ENCODE measurements around the gene DLGAP1.
A peak's percentile ranks its signal among the peaks of the same experiment; 100 is the strongest.
"Not testable (repeated sequence)": the region's sequence is repeated elsewhere in the genome, so short reads cannot be mapped to it uniquely, and the experiment has no call there.

Gene DLGAP1

GRCh38 chr18:3703732-3704176 is 751.4 kb downstream of the DLGAP1 start (continued):
- no peak for TF ChIP-seq ZNF629 (tag by site-specific recombination; IDR thresholded peaks at IDR 0.05)
- TF ChIP-seq ZNF214 (tag by site-specific recombination; IDR thresholded peaks at IDR 0.05; ENCODE audit: borderline replicate concordance) = no peak
- no peak for TF ChIP-seq ZNF292 (tag by site-specific recombination; IDR thresholded peaks at IDR 0.05; ENCODE audit: borderline replicate concordance, low read depth)
- TF ChIP-seq, protein P1, sequence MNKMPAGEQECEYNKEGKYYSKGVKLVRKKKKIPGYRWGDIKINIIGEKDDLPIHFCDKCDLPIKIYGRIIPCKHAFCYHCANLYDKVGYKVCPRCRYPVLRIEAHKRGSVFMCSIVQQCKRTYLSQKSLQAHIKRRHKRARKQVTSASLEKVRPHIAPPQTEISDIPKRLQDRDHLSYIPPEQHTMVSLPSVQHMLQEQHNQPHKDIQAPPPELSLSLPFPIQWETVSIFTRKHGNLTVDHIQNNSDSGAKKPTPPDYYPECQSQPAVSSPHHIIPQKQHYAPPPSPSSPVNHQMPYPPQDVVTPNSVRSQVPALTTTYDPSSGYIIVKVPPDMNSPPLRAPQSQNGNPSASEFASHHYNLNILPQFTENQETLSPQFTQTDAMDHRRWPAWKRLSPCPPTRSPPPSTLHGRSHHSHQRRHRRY (tag by site-specific recombination; IDR thresholded peaks at IDR 0.05) = no peak
- TF ChIP-seq, protein P2, sequence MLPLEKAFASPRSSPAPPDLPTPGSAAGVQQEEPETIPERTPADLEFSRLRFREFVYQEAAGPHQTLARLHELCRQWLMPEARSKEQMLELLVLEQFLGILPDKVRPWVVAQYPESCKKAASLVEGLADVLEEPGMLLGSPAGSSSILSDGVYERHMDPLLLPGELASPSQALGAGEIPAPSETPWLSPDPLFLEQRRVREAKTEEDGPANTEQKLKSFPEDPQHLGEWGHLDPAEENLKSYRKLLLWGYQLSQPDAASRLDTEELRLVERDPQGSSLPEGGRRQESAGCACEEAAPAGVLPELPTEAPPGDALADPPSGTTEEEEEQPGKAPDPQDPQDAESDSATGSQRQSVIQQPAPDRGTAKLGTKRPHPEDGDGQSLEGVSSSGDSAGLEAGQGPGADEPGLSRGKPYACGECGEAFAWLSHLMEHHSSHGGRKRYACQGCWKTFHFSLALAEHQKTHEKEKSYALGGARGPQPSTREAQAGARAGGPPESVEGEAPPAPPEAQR (tag by site-specific recombination; IDR thresholded peaks at IDR 0.05) = no peak

GRCh38 chr18:3699707-3700567 is 755.2 kb downstream of the DLGAP1 start:
- POLR2A ChIA-PET; H3K27ac ChIP-seq (ENCODE audit: extremely low read depth, low read depth, low read length): not testable (repeated sequence)
- CTCF ChIA-PET = interaction anchor here (0.6 to 1.3 kb wide), 5 partner anchors 11 to 295 kb away, joined by 3 to 6 read pairs (median 4); no protein-coding TSS in a partner anchor

GRCh38 chr18:3694030-3694778 is 760.9 kb downstream of the DLGAP1 start:
- CTCF ChIA-PET = interaction anchor here (2.3 to 3.1 kb wide), 2 partner anchors 10 to 28 kb away, joined by 14 to 17 read pairs; no protein-coding TSS in a partner anchor
- TF ChIP-seq ZNF146 (tag by site-specific recombination; IDR thresholded peaks at IDR 0.05) = 0 out of 2 replicates have a peak, but pooled peaks have one; percentile 17
- POLR2A ChIA-PET = interaction anchor here (0.6 kb wide), 1 partner anchor 410 kb away, joined by 3 read pairs; no protein-coding TSS in a partner anchor

More at GRCh38 chr18:3699707-3700567, 755.2 kb downstream of the DLGAP1 start:
- not testable (repeated sequence) for H3K36me3 ChIP-seq (ENCODE audit: control insufficient read depth in 2 of 2, insufficient read depth in 1 of 2, low read length in 2 of 2); H3K9me3 ChIP-seq (ENCODE audit: control insufficient read depth, insufficient read depth, low read depth, low read length); H3K4me1 ChIP-seq (ENCODE audit: control insufficient read depth, insufficient read depth, low read length); H3K4me3 ChIP-seq (ENCODE audit: low read depth, low read length)

DNA sequence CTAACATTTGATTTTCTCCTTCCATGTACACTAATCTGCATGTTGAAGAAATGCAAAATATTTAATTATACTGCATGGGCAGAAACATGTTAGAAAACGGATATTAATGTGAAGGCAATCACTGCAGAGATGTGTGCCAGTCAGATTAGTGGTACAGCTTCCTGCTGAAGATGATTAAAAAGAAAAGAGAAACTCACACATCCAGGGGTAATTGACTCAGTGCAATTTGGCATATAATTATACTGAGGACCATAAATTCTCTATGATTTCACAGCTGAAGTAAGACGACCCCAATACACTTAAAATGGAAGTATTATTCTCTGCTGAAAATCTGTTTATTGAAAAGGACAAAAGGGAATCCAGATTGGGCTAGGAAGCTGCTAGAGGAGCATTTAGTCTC is 761.7 kb downstream of the DLGAP1 start:
- ChIA-PET CTCF (interaction anchor here (0.6 to 3.1 kb wide), 6 partner anchors 10 to 760 kb away, joined by 3 to 17 read pairs (median 4); no protein-coding TSS in a partner anchor), POLR2A (no interaction called here)
- H3K4me3 ChIP-seq (ENCODE audit: low read depth, low read length) = no peak overlapping the region
- H3K36me3 ChIP-seq (ENCODE audit: control insufficient read depth in 2 of 2, insufficient read depth in 1 of 2, low read length in 2 of 2) = no peaks in the 10 kb centered on the region
- H3K9me3 ChIP-seq (ENCODE audit: control insufficient read depth, insufficient read depth, low read depth, low read length) = no peaks in the 10 kb centered on the region
- H3K27ac ChIP-seq (ENCODE audit: extremely low read depth, low read depth, low read length) = no peak overlapping the region
- H3K4me1 ChIP-seq (ENCODE audit: control insufficient read depth, insufficient read depth, low read length) = peaks cover 18% of the 10 kb centered on the region
- TF ChIP-seq ZNF394 (tag by site-specific recombination; IDR thresholded peaks at IDR 0.05; ENCODE audit: borderline replicate concordance) = no peak
- TF ChIP-seq KLF7 (tag by site-specific recombination; IDR thresholded peaks at IDR 0.05; ENCODE audit: borderline replicate concordance) = no peak
- TF ChIP-seq ZEB2 (tag by site-specific recombination; IDR thresholded peaks at IDR 0.05) = no peak
- no peak for TF ChIP-seq ZNF138 (tag by site-specific recombination; IDR thresholded peaks at IDR 0.05; ENCODE audit: borderline replicate concordance)
- TF ChIP-seq, protein P3, sequence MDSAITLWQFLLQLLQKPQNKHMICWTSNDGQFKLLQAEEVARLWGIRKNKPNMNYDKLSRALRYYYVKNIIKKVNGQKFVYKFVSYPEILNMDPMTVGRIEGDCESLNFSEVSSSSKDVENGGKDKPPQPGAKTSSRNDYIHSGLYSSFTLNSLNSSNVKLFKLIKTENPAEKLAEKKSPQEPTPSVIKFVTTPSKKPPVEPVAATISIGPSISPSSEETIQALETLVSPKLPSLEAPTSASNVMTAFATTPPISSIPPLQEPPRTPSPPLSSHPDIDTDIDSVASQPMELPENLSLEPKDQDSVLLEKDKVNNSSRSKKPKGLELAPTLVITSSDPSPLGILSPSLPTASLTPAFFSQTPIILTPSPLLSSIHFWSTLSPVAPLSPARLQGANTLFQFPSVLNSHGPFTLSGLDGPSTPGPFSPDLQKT (IDR thresholded peaks at IDR 0.05; ENCODE audit: borderline replicate concordance, low read depth, low read length) = no peak
- TF ChIP-seq PRDM1 (tag by site-specific recombination; IDR thresholded peaks at IDR 0.05) = no peak
- no peak for TF ChIP-seq BCL6B (tag by site-specific recombination; IDR thresholded peaks at IDR 0.05)
- TF ChIP-seq GLI4 (tag by site-specific recombination; IDR thresholded peaks at IDR 0.05) = no peak
- no peak for TF ChIP-seq ZSCAN5A (tag by site-specific recombination; IDR thresholded peaks at IDR 0.05)
- no peak for TF ChIP-seq MYNN (tag by site-specific recombination; IDR thresholded peaks at IDR 0.05; ENCODE audit: borderline replicate concordance)
- no peak for TF ChIP-seq ZNF146 (tag by site-specific recombination; IDR thresholded peaks at IDR 0.05)
- TF ChIP-seq ZNF677 (tag by site-specific recombination; IDR thresholded peaks at IDR 0.05) = no peak
- no peak for TF ChIP-seq ZNF350 (tag by site-specific recombination; IDR thresholded peaks at IDR 0.05)

More at GRCh38 chr18:3694030-3694778, 760.9 kb downstream of the DLGAP1 start:
- H3K36me3 ChIP-seq (ENCODE audit: control insufficient read depth in 2 of 2, insufficient read depth in 1 of 2, low read length in 2 of 2); H3K27ac ChIP-seq (ENCODE audit: extremely low read depth, low read depth, low read length); H3K9me3 ChIP-seq (ENCODE audit: control insufficient read depth, insufficient read depth, low read depth, low read length); H3K4me3 ChIP-seq (ENCODE audit: low read depth, low read length): not testable (repeated sequence)
- peaks cover 11% of the 10 kb centered on the region for H3K4me1 ChIP-seq (ENCODE audit: control insufficient read depth, insufficient read depth, low read length)
